Measurements from ENCODE around the gene PLXNA2.

Gene PLXNA2

DNA sequence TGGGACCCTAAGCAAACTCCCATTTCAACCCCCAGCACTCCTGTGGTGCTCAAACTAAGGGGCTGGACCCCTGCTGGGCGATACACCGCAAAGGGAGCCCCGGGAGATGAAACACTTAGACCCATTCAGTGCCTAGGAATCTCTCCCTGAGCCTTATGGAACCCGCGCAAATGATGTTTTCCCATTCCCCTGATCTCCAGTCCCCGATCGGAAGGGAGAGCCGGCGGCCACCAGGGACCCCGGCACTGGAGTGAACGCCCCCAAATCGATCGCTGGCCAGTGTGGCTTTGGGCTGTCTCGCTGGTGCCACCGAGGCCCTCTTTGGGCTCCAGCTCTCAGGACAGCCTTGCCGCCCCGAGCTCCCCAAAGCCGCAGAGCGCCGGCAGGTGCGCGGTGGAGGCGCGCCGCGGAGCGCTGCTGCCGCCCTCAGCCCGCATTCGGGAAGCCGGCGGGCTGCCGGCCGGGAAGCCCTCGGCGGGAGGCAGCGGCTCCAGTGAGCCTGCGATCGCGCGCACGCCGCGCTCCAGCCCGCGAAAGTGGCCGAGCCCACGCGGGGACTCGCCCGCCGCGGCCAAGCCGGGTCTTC lies 1.1 kb downstream of the PLXNA2 start:
- Histone ChIP-seq H3K4me2 (ENCODE audit: low read length) (peak overlapping the region; percentile 77), H3K18ac (ENCODE audit: low read length) (peak overlapping the region; percentile 91), H3K9ac (ENCODE audit: low read length) (peak overlapping the region; percentile 92), H4K8ac (ENCODE audit: low read depth, low read length) (no peak overlapping the region), H3K4ac (ENCODE audit: low read depth, low read length) (peak overlapping the region; percentile 81), H4K5ac (ENCODE audit: low read length) (no peak overlapping the region), H2BK5ac (ENCODE audit: low read length) (peak overlapping the region; percentile 15), H3K79me2 (ENCODE audit: control insufficient read depth, insufficient read depth, low read length) (peaks cover 51% of the 10 kb centered on the region), H3K27me3 (ENCODE audit: insufficient read depth, low read length, poor library complexity) (peaks cover 3% of the 10 kb centered on the region), H3K27ac (ENCODE audit: low read depth, low read length) (peak overlapping the region; percentile 79), H3K4me1 (ENCODE audit: control insufficient read depth, low read depth, low read length) (peaks cover 9% of the 10 kb centered on the region), H2AK5ac (ENCODE audit: low read length) (no peak overlapping the region), H2BK120ac (ENCODE audit: low read depth, low read length) (no peak overlapping the region), H3K36me3 (ENCODE audit: control insufficient read depth, insufficient read depth, low read length) (no peaks in the 10 kb centered on the region), H3K56ac (ENCODE audit: low read length) (peak overlapping the region; percentile 93), H3K23ac (ENCODE audit: low read length) (peak overlapping the region; percentile 76), H3K4me3 (ENCODE audit: low read length) (peak overlapping the region; percentile 87), H3K79me1 (ENCODE audit: low read length) (peaks cover 15% of the 10 kb centered on the region), H2BK15ac (replicated peaks; ENCODE audit: low read depth) (peak overlapping the region; percentile 48)
- no CpG with 5 or more reads among the region's 54 CpGs for WGBS (ENCODE audit: extremely low coverage, insufficient coverage, low lambda C conversion rate)
- DNase-seq = no peak

DNA sequence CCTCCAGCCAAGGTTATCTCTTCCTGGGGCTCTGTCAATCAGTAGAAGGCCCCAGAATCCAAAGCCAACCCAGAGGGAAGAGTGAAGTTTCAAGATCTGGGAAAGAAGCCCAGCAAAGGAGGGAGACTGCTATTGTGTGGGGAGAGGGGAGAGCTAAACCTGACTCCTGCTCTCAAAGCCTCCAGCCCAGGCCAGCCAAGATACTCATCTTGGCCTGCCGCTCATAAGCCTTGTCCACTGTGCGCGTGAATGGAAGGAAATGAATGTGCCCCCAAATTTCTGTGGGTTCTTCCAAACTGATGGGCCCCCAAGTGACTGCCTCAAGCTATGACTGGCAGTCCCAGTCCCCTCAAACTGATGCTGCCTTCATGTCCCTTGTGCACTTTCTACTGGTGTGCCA lies 2.0 kb downstream of the PLXNA2 start:
- WGBS (ENCODE audit: extremely low coverage, insufficient coverage, low lambda C conversion rate) = no CpG with 5 or more reads among the region's 3 CpGs
- H4K5ac ChIP-seq (ENCODE audit: low read length) = no peak overlapping the region
- peaks cover 17% of the 10 kb centered on the region for H3K4me1 ChIP-seq (ENCODE audit: control insufficient read depth, low read depth, low read length)

DNA sequence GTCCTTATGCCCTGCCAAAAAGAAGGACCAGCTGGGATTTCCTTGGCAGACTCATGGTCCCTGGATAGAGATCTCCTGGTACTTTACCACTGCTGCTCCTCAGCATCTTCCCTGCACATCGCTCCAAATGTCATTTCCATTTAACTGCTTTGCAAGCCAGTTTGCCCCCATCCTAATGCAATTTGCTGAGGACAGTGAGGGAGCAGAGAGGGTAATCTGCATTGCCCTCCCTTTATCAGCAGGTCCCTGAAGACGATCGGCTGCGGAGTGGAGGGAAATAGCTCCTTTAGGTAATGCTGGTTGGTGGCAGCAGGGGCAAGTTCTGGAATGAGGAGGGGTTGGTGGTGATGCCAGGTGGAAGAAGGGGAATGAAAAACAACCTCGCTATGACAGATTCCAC lies 2.7 kb downstream of the PLXNA2 start:
- H3K23ac ChIP-seq (ENCODE audit: low read length) = no peak overlapping the region
- H4K5ac ChIP-seq (ENCODE audit: low read length) = no peak overlapping the region
- H2BK120ac ChIP-seq (ENCODE audit: low read depth, low read length) = no peak overlapping the region
- no peak for DNase-seq
- H3K4me2 ChIP-seq (ENCODE audit: low read length) = peak overlapping the region; percentile 77
- H2BK15ac ChIP-seq (replicated peaks; ENCODE audit: low read depth) = no peak overlapping the region
- no peaks in the 10 kb centered on the region for H3K36me3 ChIP-seq (ENCODE audit: control insufficient read depth, insufficient read depth, low read length)
- H3K4me1 ChIP-seq (ENCODE audit: control insufficient read depth, low read depth, low read length) = peaks cover 24% of the 10 kb centered on the region
- peak overlapping the region; percentile 92 for H3K9ac ChIP-seq (ENCODE audit: low read length)
- H4K8ac ChIP-seq (ENCODE audit: low read depth, low read length) = no peak overlapping the region
- H3K79me1 ChIP-seq (ENCODE audit: low read length) = peaks cover 17% of the 10 kb centered on the region
- H3K27ac ChIP-seq (ENCODE audit: low read depth, low read length) = no peak overlapping the region
- H2BK5ac ChIP-seq (ENCODE audit: low read length) = no peak overlapping the region
- H3K4ac ChIP-seq (ENCODE audit: low read depth, low read length) = no peak overlapping the region
- peaks cover 67% of the 10 kb centered on the region for H3K79me2 ChIP-seq (ENCODE audit: control insufficient read depth, insufficient read depth, low read length)
- peak overlapping the region; percentile 93 for H3K56ac ChIP-seq (ENCODE audit: low read length)
- no peak overlapping the region for H3K18ac ChIP-seq (ENCODE audit: low read length)
- no CpG with 5 or more reads among the region's 5 CpGs for WGBS (ENCODE audit: extremely low coverage, insufficient coverage, low lambda C conversion rate)
- no peak overlapping the region for H2AK5ac ChIP-seq (ENCODE audit: low read length)
- peaks cover 3% of the 10 kb centered on the region for H3K27me3 ChIP-seq (ENCODE audit: insufficient read depth, low read length, poor library complexity)
- peak overlapping the region; percentile 87 for H3K4me3 ChIP-seq (ENCODE audit: low read length)

More for the DNA sequence above, 2.0 kb downstream of the PLXNA2 start:
- Histone ChIP-seq H3K27me3 (ENCODE audit: insufficient read depth, low read length, poor library complexity) (peaks cover 3% of the 10 kb centered on the region), H3K4me3 (ENCODE audit: low read length) (peak overlapping the region; percentile 87), H3K79me2 (ENCODE audit: control insufficient read depth, insufficient read depth, low read length) (peaks cover 60% of the 10 kb centered on the region), H3K18ac (ENCODE audit: low read length) (peak overlapping the region; percentile 91), H2AK5ac (ENCODE audit: low read length) (no peak overlapping the region), H4K8ac (ENCODE audit: low read depth, low read length) (no peak overlapping the region), H3K79me1 (ENCODE audit: low read length) (peaks cover 15% of the 10 kb centered on the region), H3K4me2 (ENCODE audit: low read length) (peak overlapping the region; percentile 77), H3K56ac (ENCODE audit: low read length) (peak overlapping the region; percentile 93), H3K23ac (ENCODE audit: low read length) (no peak overlapping the region), H2BK5ac (ENCODE audit: low read length) (no peak overlapping the region), H3K27ac (ENCODE audit: low read depth, low read length) (no peak overlapping the region), H2BK120ac (ENCODE audit: low read depth, low read length) (no peak overlapping the region), H3K9ac (ENCODE audit: low read length) (peak overlapping the region; percentile 92), H3K4ac (ENCODE audit: low read depth, low read length) (no peak overlapping the region), H2BK15ac (replicated peaks; ENCODE audit: low read depth) (no peak overlapping the region), H3K36me3 (ENCODE audit: control insufficient read depth, insufficient read depth, low read length) (no peaks in the 10 kb centered on the region)
- DNase-seq = no peak

DNA sequence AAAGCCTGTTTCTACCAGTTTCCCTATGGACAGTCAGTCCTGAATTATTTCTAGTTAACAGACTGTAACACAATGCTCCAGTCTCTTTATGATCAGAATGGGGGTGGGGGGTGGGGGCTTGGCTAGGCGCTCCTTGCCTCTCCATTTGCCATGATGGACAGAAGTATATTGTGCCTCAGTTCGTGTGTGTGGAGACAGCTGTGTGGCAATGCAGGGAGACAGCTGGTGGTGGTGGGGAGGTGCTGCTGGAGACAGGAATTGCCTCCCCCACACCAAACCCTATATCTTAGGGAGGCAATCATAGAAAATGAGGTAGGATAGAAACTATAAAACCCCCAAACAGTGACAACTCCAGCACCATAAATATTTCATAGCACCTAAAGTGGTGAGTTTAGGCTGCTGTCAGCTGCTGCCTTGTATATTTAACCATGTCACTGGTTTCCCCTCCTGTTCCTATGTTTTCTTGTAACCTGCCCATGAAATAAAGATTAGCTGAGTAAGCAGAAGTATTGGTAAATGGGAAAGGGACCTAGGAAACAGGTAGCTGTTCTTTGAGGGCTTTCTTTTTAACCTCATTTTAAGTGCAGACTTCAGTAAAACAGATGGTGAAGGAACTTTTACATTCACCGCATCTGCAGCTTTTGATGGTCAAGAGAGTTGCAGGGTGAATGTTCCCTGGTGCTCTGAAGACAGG lies 3.4 kb downstream of the PLXNA2 start:
- WGBS (ENCODE audit: extremely low coverage, insufficient coverage, low lambda C conversion rate) = no CpG with 5 or more reads among the region's 3 CpGs
- Histone ChIP-seq H3K27ac (ENCODE audit: low read depth, low read length) (no peak overlapping the region), H3K79me2 (ENCODE audit: control insufficient read depth, insufficient read depth, low read length) (peaks cover 69% of the 10 kb centered on the region), H3K18ac (ENCODE audit: low read length) (no peak overlapping the region), H3K4me3 (ENCODE audit: low read length) (peak overlapping the region; percentile 5), H3K9ac (ENCODE audit: low read length) (peak overlapping the region; percentile 92), H3K36me3 (ENCODE audit: control insufficient read depth, insufficient read depth, low read length) (no peaks in the 10 kb centered on the region), H3K4me1 (ENCODE audit: control insufficient read depth, low read depth, low read length) (peaks cover 30% of the 10 kb centered on the region), H2BK15ac (replicated peaks; ENCODE audit: low read depth) (no peak overlapping the region), H2AK5ac (ENCODE audit: low read length) (no peak overlapping the region), H3K4me2 (ENCODE audit: low read length) (peak overlapping the region; percentile 37), H3K56ac (ENCODE audit: low read length) (peak overlapping the region; percentile 93), H3K23ac (ENCODE audit: low read length) (no peak overlapping the region), H3K4ac (ENCODE audit: low read depth, low read length) (no peak overlapping the region), H3K79me1 (ENCODE audit: low read length) (peaks cover 17% of the 10 kb centered on the region), H4K5ac (ENCODE audit: low read length) (no peak overlapping the region), H2BK120ac (ENCODE audit: low read depth, low read length) (no peak overlapping the region), H4K8ac (ENCODE audit: low read depth, low read length) (no peak overlapping the region), H2BK5ac (ENCODE audit: low read length) (no peak overlapping the region), H3K27me3 (ENCODE audit: insufficient read depth, low read length, poor library complexity) (peaks cover 3% of the 10 kb centered on the region)
- no peak for DNase-seq

DNA sequence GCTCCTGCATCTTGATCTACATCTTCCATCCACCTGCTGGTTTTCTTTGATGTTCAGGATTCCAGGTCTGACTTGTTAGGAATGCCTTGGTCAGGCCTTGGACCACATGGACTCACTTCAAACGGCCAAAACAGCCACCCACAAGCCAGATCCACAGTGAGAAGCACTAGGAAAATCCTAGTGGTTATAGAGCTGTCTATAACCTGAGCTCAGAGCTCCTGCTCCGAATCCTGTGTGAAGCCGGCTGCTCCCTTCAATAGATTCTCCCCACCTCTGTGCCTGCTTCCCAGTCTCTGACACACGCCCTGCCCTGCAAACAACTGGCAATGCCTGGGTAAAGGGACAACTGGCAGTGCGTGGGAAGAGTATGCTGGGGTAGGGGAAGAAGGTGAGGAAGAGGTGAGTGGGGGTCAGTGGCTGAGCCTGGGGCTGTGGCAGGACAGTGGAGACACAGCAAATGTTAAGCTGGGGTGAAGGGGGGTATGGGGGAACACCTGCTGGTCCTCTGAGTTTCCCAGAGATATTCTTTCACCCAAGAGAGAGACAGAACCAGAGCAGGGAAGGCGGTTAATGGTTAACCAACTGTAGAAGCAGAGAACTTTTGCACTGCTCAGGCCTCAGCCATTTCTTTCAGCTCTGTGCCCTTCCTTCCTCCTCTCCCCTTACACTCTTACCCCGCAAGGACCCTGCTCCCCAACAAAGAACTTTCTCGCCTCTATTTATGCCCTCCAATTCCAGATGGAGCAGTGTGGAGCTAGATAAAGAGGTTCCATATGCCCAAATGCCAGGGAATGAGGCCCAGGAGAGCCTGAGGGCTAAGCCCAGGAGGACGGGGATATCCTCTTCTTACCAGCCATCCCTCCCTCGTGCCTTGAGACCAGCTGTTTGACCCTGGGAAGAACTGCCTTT lies 4.5 kb downstream of the PLXNA2 start:
- Histone ChIP-seq H3K18ac (ENCODE audit: low read length) (no peak overlapping the region), H3K23ac (ENCODE audit: low read length) (peak overlapping the region; percentile 68), H3K36me3 (ENCODE audit: control insufficient read depth, insufficient read depth, low read length) (no peaks in the 10 kb centered on the region), H3K4me3 (ENCODE audit: low read length) (peak overlapping the region; percentile 19), H2BK15ac (replicated peaks; ENCODE audit: low read depth) (no peak overlapping the region), H3K56ac (ENCODE audit: low read length) (peak overlapping the region; percentile 87), H4K8ac (ENCODE audit: low read depth, low read length) (no peak overlapping the region), H2BK120ac (ENCODE audit: low read depth, low read length) (peak overlapping the region; percentile 8), H3K4me2 (ENCODE audit: low read length) (peak overlapping the region; percentile 53), H3K9ac (ENCODE audit: low read length) (peak overlapping the region; percentile 92), H3K27me3 (ENCODE audit: insufficient read depth, low read length, poor library complexity) (peaks cover 3% of the 10 kb centered on the region), H2BK5ac (ENCODE audit: low read length) (peak overlapping the region; percentile 69), H4K5ac (ENCODE audit: low read length) (peak overlapping the region; percentile 23), H2AK5ac (ENCODE audit: low read length) (peak overlapping the region; percentile 94), H3K27ac (ENCODE audit: low read depth, low read length) (peak overlapping the region; percentile 13), H3K4me1 (ENCODE audit: control insufficient read depth, low read depth, low read length) (peaks cover 33% of the 10 kb centered on the region), H3K4ac (ENCODE audit: low read depth, low read length) (no peak overlapping the region), H3K79me2 (ENCODE audit: control insufficient read depth, insufficient read depth, low read length) (peaks cover 72% of the 10 kb centered on the region), H3K79me1 (ENCODE audit: low read length) (peaks cover 19% of the 10 kb centered on the region)
- no CpG with 5 or more reads among the region's 10 CpGs for WGBS (ENCODE audit: extremely low coverage, insufficient coverage, low lambda C conversion rate)
- DNase-seq = no peak

Measured in mesendoderm (in vitro differentiated cells).